Erythroblast (primary cell): Measurements from ENCODE around the gene GABRB1.
A peak's percentile ranks its signal among the peaks of the same experiment; 100 is the strongest.

Experiments used
- DNase-seq, 2 experiments: peaks; one replicate each; lab custom pipeline; 2025; lab: John Stamatoyannopoulos, UW
- GATA1 ChIP-seq: IDR thresholded peaks from 2 replicates; pipeline ENCODE4 v1.6.1; 2011; ENCODE audit warnings: low read depth, mild to moderate bottlenecking, control low read depth, low read length, moderate library complexity
- POLR2A ChIP-seq: IDR thresholded peaks from 2 replicates; pipeline ENCODE4 v1.6.1; 2011; ENCODE audit warnings: mild to moderate bottlenecking, low read length

The GABRB1 gene

GRCh38 chr4:47109379-47109778 lies 78.0 kb downstream of the GABRB1 start:
- no peak for TF ChIP-seq GATA1
- no peak for TF ChIP-seq POLR2A

DNA sequence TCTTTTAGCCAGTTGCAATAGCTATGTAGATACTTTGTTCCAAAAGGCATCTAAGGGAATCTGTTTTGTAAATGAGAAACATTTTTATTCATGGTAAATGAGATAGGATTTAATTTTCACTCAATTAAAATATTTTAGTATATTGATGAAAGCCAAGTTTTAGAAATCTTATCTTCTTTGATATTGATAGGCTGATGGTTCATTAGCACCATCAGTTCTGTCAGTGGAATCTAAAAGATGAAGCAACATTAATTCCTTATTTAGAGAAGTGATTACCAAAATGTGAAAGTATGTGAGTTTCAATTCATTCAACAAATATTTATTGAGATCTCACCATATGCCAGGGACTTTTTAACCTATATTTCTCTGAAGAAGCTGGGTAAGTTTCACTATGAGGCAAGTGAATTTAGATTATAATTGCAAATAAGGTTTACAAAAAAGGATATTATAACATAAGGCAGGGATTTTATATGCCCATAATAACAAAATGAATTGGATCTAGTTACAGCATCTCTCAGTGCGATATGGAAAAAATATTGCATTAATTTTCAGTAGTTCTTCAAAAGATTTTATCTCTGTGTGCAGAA lies 79.3 kb downstream of the GABRB1 start:
- no peak for DNase-seq

More at GRCh38 chr4:47109379-47109778, 78.0 kb downstream of the GABRB1 start:
- DNase-seq = no peak

GRCh38 chr4:47118192-47118929 lies 87.0 kb downstream of the GABRB1 start:
- DNase-seq = no peak
- TF ChIP-seq GATA1 (no peak), POLR2A (no peak)

More for the DNA sequence above, 79.3 kb downstream of the GABRB1 start:
- TF ChIP-seq POLR2A (no peak), GATA1 (no peak)

DNA sequence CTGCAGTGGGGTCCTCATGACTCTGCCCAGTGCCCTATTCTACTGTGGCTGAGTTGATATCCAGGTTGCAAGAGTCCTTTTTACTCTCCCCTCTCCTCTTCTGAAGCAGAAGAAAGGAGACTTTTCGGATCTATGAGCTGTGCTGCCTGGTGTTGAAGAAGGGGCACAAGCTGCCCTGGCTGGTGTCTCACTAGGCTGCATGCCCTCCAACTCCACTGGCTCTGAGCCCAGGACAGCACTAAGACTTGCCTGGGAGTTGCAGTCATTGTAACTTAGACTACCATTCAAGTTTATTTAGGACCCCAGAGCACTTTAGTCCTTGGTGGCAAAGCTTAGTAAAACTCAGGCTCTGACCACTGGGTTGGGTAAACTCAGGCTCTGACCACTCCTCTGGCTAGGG lies 89.4 kb downstream of the GABRB1 start:
- TF ChIP-seq POLR2A (no peak), GATA1 (no peak)
- DNase-seq = no peak

- no peak for TF ChIP-seq GATA1
- TF ChIP-seq POLR2A = no peak
- peak; percentile 56 to 76 for DNase-seq
Measured at GRCh38 chr4:47122592-47123291, 91.4 kb downstream of the GABRB1 start.

DNA sequence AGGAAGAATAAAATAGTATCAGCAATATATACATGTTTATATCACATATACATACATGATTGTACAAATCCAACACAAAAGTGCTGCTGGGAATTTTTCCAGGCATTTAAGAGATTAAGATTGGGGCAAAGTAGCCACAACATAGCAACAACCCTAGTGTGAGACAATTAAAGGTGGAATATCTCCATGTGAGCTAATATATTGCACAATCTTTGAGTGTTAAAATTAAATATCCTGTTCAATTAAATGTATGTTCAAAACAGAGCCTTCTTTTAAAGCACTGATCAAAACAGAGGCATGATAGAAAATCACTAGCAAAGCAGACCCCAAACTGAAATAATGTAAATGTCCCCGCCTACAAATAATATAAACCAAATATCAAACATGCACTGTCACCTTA lies 97.6 kb downstream of the GABRB1 start:
- no peak for TF ChIP-seq GATA1
- DNase-seq = no peak

DNA sequence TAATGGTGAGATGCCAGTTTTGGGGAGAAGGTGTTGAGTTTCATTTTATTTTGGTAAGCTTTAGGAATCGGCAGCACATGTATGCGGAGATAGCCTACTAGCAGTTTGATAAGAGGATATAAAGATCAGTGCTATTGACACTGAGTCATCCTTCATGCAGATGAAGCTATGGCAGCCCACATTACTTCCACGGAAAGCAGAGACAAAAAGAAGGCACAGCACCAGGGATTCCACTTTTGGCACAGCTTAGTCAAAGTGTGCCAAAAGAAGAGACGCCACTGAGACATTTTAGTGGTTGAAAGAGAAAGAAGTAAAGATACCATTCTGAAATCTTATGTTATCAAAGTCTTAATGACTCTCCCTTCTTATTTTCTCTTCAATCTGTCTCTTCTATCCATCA lies 103.8 kb downstream of the GABRB1 start:
- DNase-seq = no peak

DNA sequence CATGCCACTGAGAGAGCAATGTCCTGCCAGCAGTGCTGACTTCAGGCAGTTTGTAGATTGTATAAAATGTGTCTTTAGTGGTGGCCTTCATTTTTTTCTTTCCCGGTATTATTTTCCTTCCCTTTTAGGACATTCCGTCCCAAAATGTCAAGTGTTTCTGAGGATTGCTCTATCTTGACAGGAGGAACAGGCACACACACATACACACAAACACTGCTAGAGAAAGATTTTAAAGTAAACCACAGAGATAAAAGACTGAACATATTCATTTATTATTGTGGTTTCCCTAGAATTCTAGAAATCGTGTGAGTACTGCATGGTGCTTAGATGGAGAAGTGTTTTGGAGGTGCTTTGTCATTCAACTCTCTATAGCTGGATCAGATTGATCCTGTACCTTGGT lies 111.9 kb downstream of the GABRB1 start:
- DNase-seq = no peak
- no peak for TF ChIP-seq POLR2A
- no peak for TF ChIP-seq GATA1

More for the DNA sequence above, 103.8 kb downstream of the GABRB1 start:
- no peak for TF ChIP-seq GATA1
- TF ChIP-seq POLR2A = no peak

- TF ChIP-seq POLR2A (no peak), GATA1 (no peak)
- DNase-seq = peak in 1 of 2 experiments; percentile 2
Measured at GRCh38 chr4:47145630-47146029, 114.3 kb downstream of the GABRB1 start.

GRCh38 chr4:47154816-47155370 lies 123.5 kb downstream of the GABRB1 start:
- no peak for DNase-seq
- TF ChIP-seq POLR2A (no peak), GATA1 (no peak)

- no peak for DNase-seq
- TF ChIP-seq GATA1 = no peak
- TF ChIP-seq POLR2A = no peak
Measured at GRCh38 chr4:47155919-47156318, 124.6 kb downstream of the GABRB1 start.

GRCh38 chr4:47160095-47160494 lies 128.7 kb downstream of the GABRB1 start:
- no peak for DNase-seq
- no peak for TF ChIP-seq GATA1
- no peak for TF ChIP-seq POLR2A

DNA sequence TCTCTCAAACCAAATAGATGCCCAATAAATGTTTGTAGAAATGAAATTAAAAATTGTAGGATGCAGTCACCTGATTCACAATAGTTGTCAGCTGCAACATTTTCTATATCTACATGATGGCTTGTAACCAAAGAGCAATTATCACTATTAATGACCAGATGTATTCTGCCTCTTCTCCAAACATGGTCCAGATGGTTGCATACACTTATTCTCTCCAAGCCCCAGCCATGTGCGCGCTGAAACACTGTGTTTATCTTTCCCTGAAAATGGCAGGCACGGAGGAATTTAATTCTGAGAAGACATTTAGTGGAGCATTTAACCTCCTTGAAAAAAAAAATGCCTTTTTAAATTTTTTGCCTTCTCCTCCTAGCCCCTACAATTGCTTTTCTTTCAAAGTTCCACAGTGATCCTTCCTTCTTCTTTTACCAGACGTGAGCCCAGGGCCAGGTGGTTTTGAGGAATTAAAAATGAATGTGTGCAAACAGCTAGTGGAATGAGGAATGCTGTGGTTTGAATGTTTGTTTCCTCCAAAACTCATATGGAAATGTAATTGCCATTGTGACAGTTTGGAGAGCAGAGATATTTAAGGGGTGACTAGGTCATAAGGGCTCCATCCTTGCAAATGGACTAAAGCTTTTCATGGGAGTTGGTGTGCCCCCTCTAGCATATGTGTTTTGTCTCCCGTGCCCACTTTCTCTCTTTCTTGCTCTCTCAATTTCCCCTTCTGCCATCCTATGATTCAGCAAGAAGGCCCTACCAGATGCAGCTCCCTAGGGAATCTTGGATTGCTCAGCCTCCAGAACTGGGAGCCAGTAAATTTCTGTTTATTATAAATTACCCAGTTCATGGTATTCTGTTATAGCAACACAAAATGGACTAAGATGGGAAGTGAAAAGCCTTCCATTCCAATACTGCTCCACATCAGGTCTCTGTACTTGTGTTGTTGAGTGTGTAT lies 136.0 kb downstream of the GABRB1 start:
- TF ChIP-seq GATA1 (no peak), POLR2A (no peak)
- no peak for DNase-seq

DNA sequence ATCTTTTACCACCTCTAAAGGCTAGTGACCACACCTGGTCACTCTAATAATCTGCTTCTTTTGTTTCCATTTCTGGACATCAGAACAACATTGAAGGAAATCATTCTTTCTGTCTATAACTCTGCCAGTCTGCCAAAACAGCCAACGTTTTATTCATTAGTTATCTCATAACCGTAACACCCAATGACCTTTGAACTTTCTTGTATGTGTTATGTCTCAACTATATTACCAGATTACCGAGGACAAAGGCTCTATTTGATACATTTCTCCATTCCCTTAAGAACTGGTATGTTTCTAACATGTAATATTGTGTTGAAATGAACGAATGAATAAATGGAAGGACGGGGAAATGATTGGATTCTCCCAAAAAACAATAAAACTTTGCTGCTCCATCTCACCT lies 152.7 kb downstream of the GABRB1 start:
- TF ChIP-seq GATA1 (no peak), POLR2A (no peak)
- DNase-seq = no peak
